DND-41 (cell line): ENCODE data around the gene SERPINA12.

Experiments used
- CTCF ChIP-seq: IDR thresholded peaks from 2 replicates; pipeline ENCODE4 v1.5.1; 2012; ENCODE audit warnings: borderline replicate concordance, low read length, moderate library complexity, mild to moderate bottlenecking; ENCODE audit not compliant: poor library complexity, severe bottlenecking; ENCODE audit errors: extremely low read depth
- EZH2 ChIP-seq: IDR thresholded peaks from 3 replicates; pipeline ENCODE4 v1.6.1; 2012; ENCODE audit warnings: borderline replicate concordance, low read depth, mild to moderate bottlenecking, moderate library complexity, low read length, inconsistent platforms; ENCODE audit not compliant: severe bottlenecking

GRCh38 chr14:94483729-94484275 lies 25.5 kb downstream of the SERPINA12 start:
- no peak for TF ChIP-seq CTCF
- TF ChIP-seq EZH2 = no peak
